D341Med (cell line): ENCODE results near the gene EEF2K.

Source experiments
- DNase-seq: peaks from one replicate; pipeline ENCODE4 v3.0.0; 2012; ENCODE audit warnings: low spot score

The EEF2K gene

DNA sequence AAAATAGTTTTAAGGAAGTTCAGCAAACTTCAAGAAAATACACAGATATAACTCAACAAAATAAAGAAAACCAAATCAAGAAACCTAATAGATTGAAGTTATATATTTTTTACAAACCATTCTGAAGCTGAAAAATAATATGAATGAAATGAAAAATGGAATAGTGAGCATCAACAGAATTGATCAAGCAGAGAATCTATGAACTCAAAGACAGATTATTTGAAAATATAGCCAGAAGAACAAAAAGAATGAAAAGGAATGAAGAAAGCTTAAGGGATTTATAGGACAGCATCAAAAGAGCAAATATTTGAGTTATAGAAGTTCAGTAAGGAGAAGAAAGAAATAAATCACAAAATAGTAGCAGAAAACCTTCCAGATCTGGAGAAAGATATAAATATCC, 130.5 kb downstream of the EEF2K start:
- no peak for DNase-seq

DNA sequence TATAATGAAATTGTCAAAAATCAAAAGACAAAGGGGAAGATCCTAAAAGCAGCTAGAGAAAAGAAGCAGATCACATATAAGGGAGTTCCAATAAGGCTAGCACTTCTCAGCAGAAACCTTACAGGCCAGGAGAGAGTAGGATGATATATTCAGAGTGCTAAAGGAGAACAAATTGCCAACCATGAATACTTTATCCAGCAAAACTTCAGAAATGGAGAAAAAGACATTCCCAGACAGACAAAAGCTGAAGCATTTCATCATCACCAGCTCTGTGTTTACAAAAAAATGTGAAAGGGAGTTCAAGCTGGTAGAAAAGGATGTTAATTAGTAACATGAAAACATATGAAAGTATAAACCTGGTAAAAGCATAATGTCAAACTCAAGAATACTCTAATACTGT, 131.0 kb downstream of the EEF2K start:
- no peak for DNase-seq

DNA sequence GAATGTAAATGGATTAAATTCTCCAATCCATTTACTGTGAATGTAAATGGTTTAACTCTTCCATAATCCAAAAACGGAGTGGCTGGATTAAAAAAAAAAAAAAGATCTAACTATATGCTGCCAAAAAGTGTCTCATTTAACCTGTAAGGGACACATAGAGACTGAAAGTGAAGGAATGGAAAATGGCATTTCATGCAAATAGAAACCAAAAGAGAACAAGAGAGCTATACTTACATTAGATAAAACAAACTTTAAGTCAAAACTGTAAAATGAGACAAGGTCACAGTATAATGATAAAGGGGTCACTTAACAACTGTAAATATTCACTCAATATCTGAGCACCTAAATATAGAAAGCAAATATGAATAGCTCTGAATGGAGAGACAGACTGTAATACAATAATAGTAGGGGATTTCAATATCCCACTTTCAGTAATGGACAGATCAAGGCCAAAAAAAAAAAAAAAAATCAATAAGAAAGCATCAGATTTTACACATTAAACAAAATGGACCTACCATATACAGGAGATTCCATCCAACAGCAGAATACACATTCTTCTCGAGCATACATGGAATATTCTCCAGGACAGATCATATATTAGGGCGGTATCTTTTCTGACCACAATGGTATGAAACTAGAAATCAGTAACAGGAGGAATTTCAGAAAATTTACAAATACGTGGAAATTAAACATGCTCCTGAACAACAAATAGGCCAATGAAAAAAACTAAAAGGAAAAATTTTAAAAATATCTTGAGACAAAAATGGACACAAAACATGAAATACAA, 132.0 kb downstream of the EEF2K start:
- no peak for DNase-seq
